Astrocyte (in vitro differentiated cells and primary cell): ENCODE results near the gene COBL. TPM values are rescaled to one million over a fixed set of nuclear protein-coding genes. Genes with fewer than 3 reads are reported as not detected.

ENCODE experiments used
- DNase-seq: peaks from one replicate; pipeline ENCODE4 v3.0.0-alpha.2; 2010; ENCODE audit warnings: low read depth
- FAIRE-seq: peaks from 2 replicates; lab custom pipeline; 2011; peaks lifted over from hg19 to GRCh38; lab: Jason Lieb, UNC
- H2AFZ ChIP-seq: 2 replicates; pipeline ENCODE4 v1.6.0; 2012; ENCODE audit warnings: low read depth, low read length, inconsistent platforms
- H3K27ac ChIP-seq: 2 replicates; pipeline ENCODE4 v1.5.1; 2011; ENCODE audit warnings: low read depth, low read length, inconsistent platforms
- H3K27me3 ChIP-seq: 2 replicates; pipeline ENCODE4 v1.6.0; 2011; ENCODE audit warnings: low read length, inconsistent platforms; ENCODE audit not compliant: insufficient read depth
- H3K36me3 ChIP-seq: 2 replicates; pipeline ENCODE4 v1.5.1; 2011; ENCODE audit warnings: low read length, inconsistent platforms; ENCODE audit not compliant: insufficient read depth
- H3K4me1 ChIP-seq: 2 replicates; pipeline ENCODE4 v1.5.1; 2011; ENCODE audit warnings: low read length, inconsistent platforms; ENCODE audit not compliant: insufficient read depth
- H3K4me2 ChIP-seq: 2 replicates; pipeline ENCODE4 v1.6.0; 2012; ENCODE audit warnings: low read length, inconsistent platforms
- H3K4me3 ChIP-seq: 2 replicates; pipeline ENCODE4 v1.5.1; 2011; ENCODE audit warnings: low read depth, mild to moderate bottlenecking, low read length, inconsistent platforms; ENCODE audit not compliant: insufficient read depth
- H3K79me2 ChIP-seq: 2 replicates; pipeline ENCODE4 v1.6.0; 2012; ENCODE audit warnings: mild to moderate bottlenecking, low read length, inconsistent platforms; ENCODE audit not compliant: insufficient read depth
- H3K9ac ChIP-seq: 2 replicates; pipeline ENCODE4 v1.6.0; 2012; ENCODE audit warnings: mild to moderate bottlenecking, low read length, inconsistent platforms
- H3K9me3 ChIP-seq: 2 replicates; pipeline ENCODE4 v1.5.1; 2012; ENCODE audit warnings: low read depth, mild to moderate bottlenecking, low read length, inconsistent platforms; ENCODE audit not compliant: insufficient read depth
- H4K20me1 ChIP-seq: 2 replicates; pipeline ENCODE4 v1.6.0; 2012; ENCODE audit warnings: low read length, inconsistent platforms; ENCODE audit not compliant: insufficient read depth
- H3K27ac Mint-ChIP-seq: one replicate; pipeline ENCODE4 v1.8.0; 2021; ENCODE audit warnings: mild to moderate bottlenecking, mixed read lengths; ENCODE audit not compliant: unreplicated experiment
- H3K27me3 Mint-ChIP-seq: one replicate; pipeline ENCODE4 v1.8.0; 2021; ENCODE audit warnings: low read depth, mixed read lengths; ENCODE audit not compliant: unreplicated experiment
- H3K36me3 Mint-ChIP-seq: one replicate; pipeline ENCODE4 v1.8.0; 2021; ENCODE audit warnings: low read depth, mixed read lengths; ENCODE audit not compliant: unreplicated experiment
- H3K4me1 Mint-ChIP-seq: one replicate; pipeline ENCODE4 v1.8.0; 2021; ENCODE audit warnings: low read depth, mixed read lengths; ENCODE audit not compliant: unreplicated experiment
- H3K4me3 Mint-ChIP-seq: one replicate; pipeline ENCODE4 v1.8.0; 2021; ENCODE audit warnings: mild to moderate bottlenecking, moderate library complexity, mixed read lengths; ENCODE audit not compliant: unreplicated experiment
- H3K9me3 Mint-ChIP-seq: one replicate; pipeline ENCODE4 v1.8.0; 2021; ENCODE audit warnings: mild to moderate bottlenecking, mixed read lengths; ENCODE audit not compliant: unreplicated experiment
- CTCF ChIP-seq: IDR thresholded peaks from 2 replicates; pipeline ENCODE4 v1.5.1; 2011; ENCODE audit warnings: low read depth, mild to moderate bottlenecking, inconsistent platforms, low read length, moderate library complexity; ENCODE audit not compliant: insufficient read depth
- EZH2 ChIP-seq: IDR thresholded peaks from 2 replicates; pipeline ENCODE4 v1.6.1; 2012; ENCODE audit warnings: mild to moderate bottlenecking, low read length, inconsistent platforms; ENCODE audit not compliant: insufficient read depth
- total RNA-seq: library from RNA; stranded (reverse); gene quantifications from 2 replicates; pipeline ENCODE4 v1.2.1, GENCODE V29; 2021

COBL gene
- total RNA-seq, 1 donor from 2014 or later: 6.4 TPM

GRCh38 chr7:51140199-51141164, 176.1 kb downstream of the COBL start:
- no peaks in the 10 kb centered on the region for H3K27me3 Mint-ChIP-seq
- FAIRE-seq (no peak), DNase-seq (no peak)
- H4K20me1 ChIP-seq: no peaks in the 10 kb centered on the region
- peaks cover 38% of the 10 kb centered on the region for H3K4me1 Mint-ChIP-seq
- no peak overlapping the region for H3K27ac ChIP-seq
- no peak overlapping the region for H3K4me2 ChIP-seq
- H3K9me3 Mint-ChIP-seq: no peaks in the 10 kb centered on the region
- no peak overlapping the region for H3K4me3 Mint-ChIP-seq
- H3K36me3 Mint-ChIP-seq: no peaks in the 10 kb centered on the region
- no peaks in the 10 kb centered on the region for H3K9me3 ChIP-seq
- peaks cover 7% of the 10 kb centered on the region for H3K27me3 ChIP-seq
- H3K4me1 ChIP-seq: peaks cover 7% of the 10 kb centered on the region
- no peak overlapping the region for H3K27ac Mint-ChIP-seq
- no peak overlapping the region for H3K4me3 ChIP-seq
- no peak for TF ChIP-seq EZH2
- no peak for TF ChIP-seq CTCF
- no peaks in the 10 kb centered on the region for H3K79me2 ChIP-seq
- no peak overlapping the region for H2AFZ ChIP-seq
- H3K36me3 ChIP-seq: no peaks in the 10 kb centered on the region
- H3K9ac ChIP-seq: no peak overlapping the region

GRCh38 chr7:51139796-51140195, 176.8 kb downstream of the COBL start:
- peaks cover 7% of the 10 kb centered on the region for H3K4me1 ChIP-seq
- no peak for FAIRE-seq
- TF ChIP-seq EZH2 (no peak), CTCF (no peak)
- no peaks in the 10 kb centered on the region for H3K36me3 ChIP-seq
- H3K9me3 ChIP-seq: no peaks in the 10 kb centered on the region
- no peak overlapping the region for H3K27ac ChIP-seq
- no peak overlapping the region for H3K4me3 ChIP-seq
- H3K4me1 Mint-ChIP-seq: peaks cover 42% of the 10 kb centered on the region
- H3K27me3 ChIP-seq: peaks cover 7% of the 10 kb centered on the region
- H3K4me2 ChIP-seq: no peak overlapping the region
- H3K9me3 Mint-ChIP-seq: no peaks in the 10 kb centered on the region
- no peaks in the 10 kb centered on the region for H3K79me2 ChIP-seq
- no peaks in the 10 kb centered on the region for H3K27me3 Mint-ChIP-seq
- peak overlapping the region; percentile 63 for H3K27ac Mint-ChIP-seq
- no peak overlapping the region for H3K9ac ChIP-seq
- no peak overlapping the region for H2AFZ ChIP-seq
- DNase-seq: no peak
- no peaks in the 10 kb centered on the region for H3K36me3 Mint-ChIP-seq
- H3K4me3 Mint-ChIP-seq: no peak overlapping the region
- H4K20me1 ChIP-seq: no peaks in the 10 kb centered on the region
